Right ventricle myocardium superior (tissue), 1 donor: Measurements from ENCODE around the gene RALGAPA1. TPM values are rescaled to one million over a fixed set of nuclear protein-coding genes. Genes with fewer than 3 reads are reported as not detected.
"Not testable (repeated sequence)": the region's sequence is repeated elsewhere in the genome, so short reads cannot be mapped to it uniquely, and the experiment has no call there.

ENCODE experiments used
- ATAC-seq: fragments of 200-7000 bp; cut with Tn5 transposase; one replicate; pipeline ENCODE4 v1.9.1; 2020; ENCODE audit warnings: mild to moderate bottlenecking; ENCODE audit not compliant: poor library complexity
- DNase-seq: peaks from one replicate; pipeline ENCODE4 v3.0.0-alpha.2; 2020
- intact Hi-C: fragments of 100-400 bp; cut with DNase I; formaldehyde crosslinking; loops from one replicate; pipeline ENCODE4 v1.11.2; 2022
- total RNA-seq: library from RNA; stranded (reverse); fragmentation: NEBNext Ultra II Directional; extraction: Animal tissue kit (Norgen Biotek cat#: 25700); gene quantifications from one replicate; pipeline ENCODE4 v1.2.1, GENCODE V29; 2021
- donor health status: DM: no; HTN: yes; CAD: no; lungs with severe emphysema.

Gene RALGAPA1
- total RNA-seq, 1 donor from 2014 or later = 31.3 TPM

- intact Hi-C loops = no loop called here
- no peak for DNase-seq
- no peak for ATAC-seq
Measured at GRCh38 chr14:35727764-35728163, 81.3 kb downstream of the RALGAPA1 start.

- intact Hi-C loops = no loop called here
- DNase-seq = no peak
- ATAC-seq = no peak
Measured at GRCh38 chr14:35725930-35726329, 83.2 kb downstream of the RALGAPA1 start.

GRCh38 chr14:35715079-35715478 lies 94.0 kb downstream of the RALGAPA1 start:
- intact Hi-C loops = no loop called here
- DNase-seq (no peak), ATAC-seq (no peak)

- DNase-seq (no peak), ATAC-seq (no peak)
- intact Hi-C loops = no loop called here
Measured at GRCh38 chr14:35712466-35712865, 96.6 kb downstream of the RALGAPA1 start.

GRCh38 chr14:35708062-35708461 lies 101.0 kb downstream of the RALGAPA1 start:
- DNase-seq = no peak

GRCh38 chr14:35705636-35706035 lies 103.5 kb downstream of the RALGAPA1 start:
- DNase-seq (no peak), ATAC-seq (no peak)
- intact Hi-C loops = no loop called here

More at GRCh38 chr14:35708062-35708461, 101.0 kb downstream of the RALGAPA1 start:
- ATAC-seq = no peak
- intact Hi-C loops = no loop called here

- DNase-seq (no peak), ATAC-seq (no peak)
- intact Hi-C loops = no loop called here
Measured at GRCh38 chr14:35704793-35705493, 104.2 kb downstream of the RALGAPA1 start.

GRCh38 chr14:35701531-35701930 lies 107.6 kb downstream of the RALGAPA1 start:
- no peak for DNase-seq
- intact Hi-C loops = no loop called here

GRCh38 chr14:35699791-35700444 lies 109.2 kb downstream of the RALGAPA1 start:
- DNase-seq (no peak), ATAC-seq (no peak)
- intact Hi-C loops = no loop called here

More at GRCh38 chr14:35701531-35701930, 107.6 kb downstream of the RALGAPA1 start:
- ATAC-seq = no peak

GRCh38 chr14:35696575-35696974 lies 112.5 kb downstream of the RALGAPA1 start:
- DNase-seq (no peak), ATAC-seq (no peak)
- intact Hi-C loops = no loop called here

GRCh38 chr14:35696119-35696518 lies 113.0 kb downstream of the RALGAPA1 start:
- ATAC-seq (no peak), DNase-seq (no peak)
- intact Hi-C loops = no loop called here

- DNase-seq (no peak), ATAC-seq (no peak)
- intact Hi-C loops = no loop called here
Measured at GRCh38 chr14:35695647-35696046, 113.4 kb downstream of the RALGAPA1 start.

- intact Hi-C loops = no loop called here
- DNase-seq = no peak
- ATAC-seq = no peak
Measured at GRCh38 chr14:35695072-35695471, 114.0 kb downstream of the RALGAPA1 start.

GRCh38 chr14:35689000-35689460 lies 120.1 kb downstream of the RALGAPA1 start:
- ATAC-seq (no peak), DNase-seq (no peak)
- intact Hi-C loops = no loop called here

GRCh38 chr14:35688126-35688826 lies 120.8 kb downstream of the RALGAPA1 start:
- DNase-seq = no peak
- intact Hi-C loops = no loop called here
- no peak for ATAC-seq

GRCh38 chr14:35687335-35687939 lies 121.7 kb downstream of the RALGAPA1 start:
- DNase-seq (no peak), ATAC-seq (peak; percentile 56)
- intact Hi-C loops = no loop called here

- intact Hi-C loops, DNase-seq, ATAC-seq: not testable (repeated sequence)
Measured at GRCh38 chr14:35683688-35684087, 125.4 kb downstream of the RALGAPA1 start.

- ATAC-seq (no peak), DNase-seq (no peak)
- intact Hi-C loops = no loop called here
Measured at GRCh38 chr14:35682802-35683201, 126.3 kb downstream of the RALGAPA1 start.

- no peak for DNase-seq
- intact Hi-C loops = no loop called here
- no peak for ATAC-seq
Measured at GRCh38 chr14:35678403-35679028, 130.6 kb downstream of the RALGAPA1 start.
